ENCODE data around the gene KLRK1.
"Not testable (repeated sequence)": the region's sequence is repeated elsewhere in the genome, so short reads cannot be mapped to it uniquely, and the experiment has no call there.

Gene KLRK1

GRCh38 chr12:10362828-10363657 lies 26.8 kb downstream of the KLRK1 start:
- DNase-seq (ENCODE audit: low read depth) = no peak

- no peak for DNase-seq (ENCODE audit: low read depth)
Measured at GRCh38 chr12:10362325-10362724, 27.5 kb downstream of the KLRK1 start.

GRCh38 chr12:10361622-10362021 lies 28.2 kb downstream of the KLRK1 start:
- DNase-seq (ENCODE audit: low read depth) = no peak

GRCh38 chr12:10361084-10361483 lies 28.8 kb downstream of the KLRK1 start:
- DNase-seq (ENCODE audit: low read depth) = no peak

GRCh38 chr12:10358969-10359368 lies 30.9 kb downstream of the KLRK1 start:
- no peak for DNase-seq (ENCODE audit: low read depth)

- DNase-seq (ENCODE audit: low read depth) = no peak
Measured at GRCh38 chr12:10358131-10358530, 31.7 kb downstream of the KLRK1 start.

- DNase-seq (ENCODE audit: low read depth) = no peak
Measured at GRCh38 chr12:10354502-10354901, 35.3 kb downstream of the KLRK1 start.

- DNase-seq (ENCODE audit: low read depth) = no peak
Measured at GRCh38 chr12:10354071-10354470, 35.8 kb downstream of the KLRK1 start.

- not testable (repeated sequence) for DNase-seq (ENCODE audit: low read depth)
Measured at GRCh38 chr12:10351457-10351856, 38.4 kb downstream of the KLRK1 start.

GRCh38 chr12:10341892-10342509 lies 47.8 kb downstream of the KLRK1 start:
- no peak for DNase-seq (ENCODE audit: low read depth)

GRCh38 chr12:10340946-10341345 lies 48.9 kb downstream of the KLRK1 start:
- not testable (repeated sequence) for DNase-seq (ENCODE audit: low read depth)

GRCh38 chr12:10339053-10339840 lies 50.6 kb downstream of the KLRK1 start:
- DNase-seq (ENCODE audit: low read depth) = no peak

GRCh38 chr12:10338470-10338869 lies 51.4 kb downstream of the KLRK1 start:
- not testable (repeated sequence) for DNase-seq (ENCODE audit: low read depth)

- not testable (repeated sequence) for DNase-seq (ENCODE audit: low read depth)
Measured at GRCh38 chr12:10336196-10336595, 53.6 kb downstream of the KLRK1 start.

- no peak for DNase-seq (ENCODE audit: low read depth)
Measured at GRCh38 chr12:10331642-10332239, 58.1 kb downstream of the KLRK1 start.

- not testable (repeated sequence) for DNase-seq (ENCODE audit: low read depth)
Measured at GRCh38 chr12:10328691-10329090, 61.1 kb downstream of the KLRK1 start.
